NCI-H524 treated with DMSO at 0.1 percent for 48 hours (cell line): Measurements from ENCODE around the gene PNN.
"Not testable (repeated sequence)": the region's sequence is repeated elsewhere in the genome, so short reads cannot be mapped to it uniquely, and the experiment has no call there.

ENCODE experiments used
- DNase-seq: peaks from one replicate; lab custom pipeline; 2025; lab: John Stamatoyannopoulos, UW

Gene PNN

DNA sequence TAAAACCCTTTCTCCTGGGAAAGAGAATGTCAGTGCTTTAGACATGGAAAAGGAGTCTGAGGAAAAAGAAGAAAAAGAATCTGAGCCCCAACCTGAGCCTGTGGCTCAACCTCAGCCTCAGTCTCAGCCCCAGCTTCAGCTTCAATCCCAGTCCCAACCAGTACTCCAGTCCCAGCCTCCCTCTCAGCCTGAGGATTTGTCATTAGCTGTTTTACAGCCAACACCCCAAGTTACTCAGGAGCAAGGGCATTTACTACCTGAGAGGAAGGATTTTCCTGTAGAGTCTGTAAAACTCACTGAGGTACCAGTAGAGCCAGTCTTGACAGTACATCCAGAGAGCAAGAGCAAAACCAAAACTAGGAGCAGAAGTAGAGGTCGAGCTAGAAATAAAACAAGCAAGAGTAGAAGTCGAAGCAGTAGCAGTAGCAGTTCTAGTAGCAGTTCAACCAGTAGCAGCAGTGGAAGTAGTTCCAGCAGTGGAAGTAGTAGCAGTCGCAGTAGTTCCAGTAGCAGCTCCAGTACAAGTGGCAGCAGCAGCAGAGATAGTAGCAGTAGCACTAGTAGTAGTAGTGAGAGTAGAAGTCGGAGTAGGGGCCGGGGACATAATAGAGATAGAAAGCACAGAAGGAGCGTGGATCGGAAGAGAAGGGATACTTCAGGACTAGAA, 6.1 kb downstream of the PNN start:
- DNase-seq, result no peak

DNA sequence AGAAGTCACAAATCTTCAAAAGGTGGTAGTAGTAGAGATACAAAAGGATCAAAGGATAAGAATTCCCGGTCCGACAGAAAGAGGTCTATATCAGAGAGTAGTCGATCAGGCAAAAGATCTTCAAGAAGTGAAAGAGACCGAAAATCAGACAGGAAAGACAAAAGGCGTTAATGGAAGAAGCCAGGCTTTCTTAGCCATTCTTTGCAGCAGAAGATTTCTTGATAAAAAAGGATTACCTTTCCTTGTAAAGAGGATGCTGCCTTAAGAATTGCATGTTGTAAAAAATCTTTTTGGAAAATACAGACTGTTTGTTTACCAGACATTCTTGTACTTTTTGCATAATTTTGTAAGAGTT, 6.6 kb downstream of the PNN start:
- no peak for DNase-seq

DNA sequence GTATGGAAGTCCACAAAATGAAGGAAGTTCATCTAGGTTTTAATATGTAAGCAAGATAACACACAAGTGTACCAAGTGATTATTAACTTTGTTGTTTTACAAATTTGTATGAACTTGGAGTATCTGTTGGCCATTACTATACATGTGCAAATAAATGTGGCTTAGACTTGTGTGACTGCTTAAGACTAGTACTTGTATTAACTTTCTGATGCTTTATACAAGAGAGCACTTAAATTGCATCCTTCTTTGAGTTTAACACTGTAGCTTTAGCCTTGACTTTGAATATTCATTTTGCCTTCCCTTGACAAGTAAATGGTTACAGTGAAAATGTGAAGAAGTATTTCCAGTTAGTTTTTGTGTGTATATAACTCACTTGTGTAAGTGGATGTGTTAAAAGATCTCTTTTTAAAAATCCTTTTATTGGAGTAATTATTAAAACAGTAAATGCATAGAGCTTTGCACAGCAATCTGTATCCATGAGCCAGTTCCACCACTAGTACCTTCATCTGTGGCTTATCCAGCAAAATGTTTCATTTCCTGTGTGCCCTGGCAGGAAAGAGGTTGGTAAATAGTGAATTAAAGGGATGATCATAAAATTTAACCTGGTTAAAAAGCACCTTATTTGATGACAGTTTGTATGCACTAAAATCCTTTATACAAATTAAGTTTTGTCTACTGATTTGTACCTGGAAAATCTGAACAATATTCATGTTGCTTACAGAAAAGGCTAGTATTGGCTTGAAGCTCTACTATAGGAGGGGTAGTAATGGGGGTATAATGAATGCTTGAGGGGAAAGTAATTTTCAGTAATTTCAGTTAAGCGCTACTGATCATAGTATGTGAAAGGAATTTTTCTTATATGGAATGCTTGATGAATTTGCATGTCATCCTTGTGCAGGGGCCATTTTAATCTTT, 8.0 kb downstream of the PNN start:
- no peak for DNase-seq

DNA sequence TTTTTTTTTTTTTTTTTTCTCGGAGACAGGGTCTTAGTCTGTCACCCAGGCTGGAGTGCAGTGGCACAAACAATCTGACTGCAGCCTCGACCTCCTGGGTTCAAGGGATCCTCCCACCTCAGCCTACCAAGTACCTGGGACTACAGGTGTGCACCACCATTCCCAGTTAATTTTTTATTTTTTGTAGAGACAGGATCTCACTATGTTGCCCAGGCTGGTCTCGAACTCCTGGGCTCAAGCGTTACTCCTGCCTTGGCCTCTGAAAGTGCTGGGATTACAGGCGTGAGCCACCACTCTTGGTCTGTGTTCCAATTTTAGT, 8.6 kb downstream of the PNN start:
- DNase-seq, result not testable (repeated sequence)

DNA sequence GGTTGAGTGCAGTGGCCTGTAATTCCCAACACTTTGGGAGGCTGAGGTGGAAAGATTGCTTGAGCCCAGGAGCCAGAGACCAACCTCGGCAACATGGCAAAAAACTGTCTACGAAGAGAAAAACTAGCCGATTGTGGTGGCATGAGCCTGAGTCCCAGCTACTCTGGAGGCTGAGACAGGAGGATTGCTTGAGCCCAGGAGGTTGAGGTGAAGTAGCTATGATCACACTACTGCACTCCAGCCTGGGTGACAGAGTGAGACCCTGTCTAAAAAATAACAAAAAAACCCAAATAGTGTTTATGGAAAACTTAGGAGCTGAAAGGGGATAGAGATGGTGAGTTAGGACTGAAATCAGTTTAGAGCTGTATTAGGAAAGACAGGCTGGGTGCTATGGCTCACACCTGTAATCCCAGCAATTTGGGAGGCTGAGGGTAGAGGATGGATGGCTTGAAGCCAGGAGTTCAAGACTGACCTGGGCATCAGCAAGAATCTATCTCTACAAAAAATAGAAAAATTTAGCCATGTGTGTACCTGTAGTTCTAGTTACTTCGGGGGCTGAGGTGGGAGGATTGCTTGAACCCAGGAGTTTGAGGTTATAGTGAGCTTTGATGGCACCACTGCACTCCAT, 9.7 kb downstream of the PNN start:
- DNase-seq, result no peak

DNA sequence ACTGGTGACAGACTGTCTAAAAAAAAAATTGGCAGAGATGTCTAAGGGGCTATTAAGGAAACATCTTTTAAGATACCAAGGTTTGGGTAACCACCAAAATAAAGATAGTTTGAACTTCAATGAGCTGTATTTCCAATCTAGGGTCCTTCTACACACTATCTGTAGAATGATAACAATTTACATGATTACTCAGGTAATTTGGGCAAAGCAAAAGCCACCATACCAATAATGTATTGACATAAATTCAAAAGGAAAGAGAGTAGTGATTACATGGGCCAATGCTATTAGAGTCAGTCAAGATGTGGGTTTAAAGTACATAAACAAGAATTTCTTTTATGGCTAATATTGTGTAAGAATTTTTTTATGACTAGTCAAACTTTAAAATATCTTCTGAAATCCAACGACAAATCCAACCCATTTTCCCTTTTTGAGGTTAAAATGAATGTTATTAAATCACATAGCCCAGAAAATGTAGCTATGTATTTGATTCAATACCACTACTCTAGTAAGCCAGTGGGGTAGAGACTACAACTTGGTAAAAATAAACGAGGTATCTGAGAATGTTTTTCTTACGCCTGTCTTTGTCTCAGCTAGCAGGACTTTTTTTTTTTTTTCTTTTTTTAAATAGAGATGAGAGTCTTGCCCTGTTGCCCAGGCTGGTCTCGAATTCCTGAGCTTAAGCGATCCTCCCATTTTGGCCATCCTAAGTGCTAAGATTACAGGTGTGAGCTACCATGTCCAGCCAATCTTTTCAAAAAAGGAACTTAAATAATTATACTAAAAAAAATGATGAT, 10.4 kb downstream of the PNN start:
- no peak for DNase-seq

DNA sequence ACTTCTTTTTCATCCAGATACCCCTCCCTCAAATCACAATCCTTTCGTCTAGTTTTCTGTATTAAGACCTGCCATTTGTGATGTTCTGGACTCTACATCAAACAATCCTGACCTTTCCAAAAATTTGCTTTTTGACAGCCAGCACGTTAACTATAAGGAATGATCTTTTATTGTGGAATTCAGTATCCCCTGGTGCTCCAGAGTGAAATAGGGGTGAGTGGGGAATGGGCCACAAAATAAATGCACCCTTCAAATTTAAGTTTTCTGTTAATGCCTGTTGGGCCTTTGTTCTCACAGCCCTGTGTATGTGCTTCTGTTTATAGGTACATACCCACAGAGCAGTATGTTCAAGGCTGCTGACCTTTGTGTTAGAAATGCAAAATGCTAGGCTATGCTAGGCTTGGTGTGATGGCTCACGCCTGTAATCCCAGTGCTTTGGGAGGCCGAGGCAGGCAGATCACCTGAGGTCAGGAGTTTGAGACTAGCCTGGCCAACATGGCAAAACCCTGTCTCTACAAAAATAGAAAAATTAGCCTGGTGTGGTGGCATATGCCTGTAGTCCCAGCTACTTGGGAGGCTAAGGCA, 12.0 kb downstream of the PNN start:
- DNase-seq, result no peak

DNA sequence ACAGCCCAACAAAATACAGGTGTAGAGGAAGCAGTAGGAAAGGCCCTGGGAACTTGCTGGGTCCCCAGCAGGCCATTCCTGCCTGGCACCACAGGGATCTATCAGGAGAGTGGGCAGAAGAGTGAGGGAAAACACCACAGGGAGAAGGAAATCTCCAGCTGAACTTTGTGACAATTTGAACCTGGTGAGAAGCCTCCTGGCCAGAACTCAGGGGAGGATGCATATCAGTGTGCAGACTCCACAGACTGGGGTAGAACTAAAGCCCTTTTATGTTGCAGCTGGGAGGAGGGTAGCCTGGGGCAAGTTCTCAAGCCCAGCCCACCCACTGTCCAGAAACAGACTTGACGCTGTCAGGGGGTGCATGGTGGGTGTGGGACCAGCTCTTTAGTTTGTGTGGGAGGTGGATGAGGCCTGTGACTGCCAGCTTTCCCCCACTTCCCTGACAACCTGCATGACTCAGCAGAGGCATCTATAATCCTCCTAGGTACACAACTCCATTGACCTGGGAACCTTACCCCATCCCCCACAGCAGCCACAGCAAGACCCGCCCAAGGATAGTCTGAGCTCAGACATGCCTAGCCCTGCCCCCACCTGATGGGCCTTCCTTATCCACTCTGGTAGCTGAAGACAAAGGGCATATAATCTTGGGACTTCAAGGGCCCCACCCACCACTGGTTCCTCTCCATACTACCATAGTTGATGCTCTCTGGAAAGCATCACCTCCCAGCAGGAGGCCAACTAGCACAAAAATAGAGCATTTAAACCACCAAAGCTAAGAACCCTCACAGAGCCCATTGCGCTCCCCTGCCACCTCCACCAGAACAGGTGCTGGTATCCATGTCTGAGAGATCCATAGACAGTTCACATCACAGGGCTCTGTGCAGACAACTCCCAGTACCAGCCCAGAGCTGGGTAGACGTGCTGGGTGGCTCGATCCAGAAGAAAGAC, 28.9 kb downstream of the PNN start:
- no peak for DNase-seq

DNA sequence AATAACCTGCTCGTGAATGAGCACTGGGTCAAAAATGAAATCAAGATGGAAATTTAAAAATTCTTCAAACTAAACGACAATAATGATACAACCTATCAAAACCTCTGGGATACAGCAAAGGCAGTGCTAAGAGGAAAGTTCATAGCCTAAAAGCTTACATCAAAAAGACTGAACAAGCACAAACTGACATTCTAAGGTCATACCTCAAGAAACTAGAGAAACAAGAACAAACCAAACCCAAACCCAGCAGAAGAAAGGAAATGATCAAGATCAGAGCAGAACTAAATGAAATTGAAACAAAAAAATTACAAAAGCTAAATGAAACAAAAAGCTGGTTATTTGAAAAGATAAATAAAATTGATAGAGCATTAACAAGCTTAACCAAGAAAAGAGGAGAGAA, 32.4 kb downstream of the PNN start:
- not testable (repeated sequence) for DNase-seq

DNA sequence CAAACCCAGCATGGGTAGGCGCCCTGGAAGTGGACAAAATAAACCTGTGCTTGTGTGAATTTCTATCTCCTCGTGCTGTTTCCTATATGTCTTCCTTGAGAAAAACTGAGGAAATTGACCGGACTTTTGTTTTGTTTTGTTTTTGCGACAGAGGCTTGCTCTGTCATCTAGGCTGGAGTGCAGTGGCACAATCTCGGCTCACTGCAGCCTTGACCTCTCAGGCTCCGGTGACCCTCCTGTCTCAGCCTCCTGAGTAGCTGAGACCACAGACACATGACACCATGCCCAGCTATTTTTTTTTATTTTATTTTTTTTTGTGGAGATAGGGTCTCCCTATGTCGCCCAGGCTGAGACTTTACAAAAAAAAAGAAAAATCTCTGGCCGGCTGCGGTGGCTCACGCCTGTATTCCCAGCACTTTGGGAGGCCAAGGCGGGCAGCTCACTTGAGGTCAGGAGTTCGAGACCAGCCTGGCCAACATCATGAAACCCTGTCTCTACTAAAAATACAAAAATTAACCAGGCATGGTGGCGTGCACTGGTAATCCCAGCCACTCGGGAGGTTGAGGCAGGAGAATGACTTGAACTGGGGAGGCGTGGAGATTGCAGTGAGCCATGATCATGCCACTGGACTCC, 36.2 kb downstream of the PNN start:
- no peak for DNase-seq

DNA sequence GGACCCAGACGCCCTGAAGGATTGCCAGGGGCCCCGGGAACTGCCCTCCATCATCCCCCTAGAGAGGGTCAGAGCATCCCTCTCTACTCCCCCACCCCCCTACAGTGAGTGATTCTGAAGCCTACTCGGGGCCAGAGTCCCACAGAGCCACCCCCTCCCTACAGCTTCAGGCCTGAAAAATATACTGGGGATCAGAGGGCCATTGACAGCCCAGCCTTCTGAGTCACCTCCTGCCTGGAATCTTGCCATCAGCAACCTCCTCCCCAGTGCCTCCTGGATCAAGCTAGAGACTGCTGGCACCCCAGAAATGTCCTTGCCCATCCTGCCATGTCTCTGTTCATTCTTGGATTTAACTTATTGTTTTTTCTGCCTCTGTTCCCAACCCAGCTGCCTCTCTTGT, 37.0 kb downstream of the PNN start:
- no peak for DNase-seq

DNA sequence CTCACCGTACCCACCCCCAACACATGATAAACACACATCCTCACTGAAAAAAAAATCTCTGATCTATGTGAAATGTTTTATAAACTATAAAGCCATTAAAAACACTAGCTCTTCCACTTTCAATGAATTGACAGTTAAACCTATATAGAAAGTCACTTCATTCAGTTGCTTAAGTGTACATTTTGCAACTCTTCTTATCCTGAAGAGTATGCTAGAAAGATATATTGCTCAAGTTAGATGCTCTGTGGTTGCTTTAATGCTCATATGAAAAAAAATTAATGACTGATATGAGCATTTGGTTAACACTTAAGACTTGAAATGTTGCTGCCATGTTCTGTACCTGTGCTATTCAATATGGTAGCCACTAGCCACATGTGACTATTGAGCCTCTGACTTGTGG, 37.6 kb downstream of the PNN start:
- DNase-seq, result no peak

DNA sequence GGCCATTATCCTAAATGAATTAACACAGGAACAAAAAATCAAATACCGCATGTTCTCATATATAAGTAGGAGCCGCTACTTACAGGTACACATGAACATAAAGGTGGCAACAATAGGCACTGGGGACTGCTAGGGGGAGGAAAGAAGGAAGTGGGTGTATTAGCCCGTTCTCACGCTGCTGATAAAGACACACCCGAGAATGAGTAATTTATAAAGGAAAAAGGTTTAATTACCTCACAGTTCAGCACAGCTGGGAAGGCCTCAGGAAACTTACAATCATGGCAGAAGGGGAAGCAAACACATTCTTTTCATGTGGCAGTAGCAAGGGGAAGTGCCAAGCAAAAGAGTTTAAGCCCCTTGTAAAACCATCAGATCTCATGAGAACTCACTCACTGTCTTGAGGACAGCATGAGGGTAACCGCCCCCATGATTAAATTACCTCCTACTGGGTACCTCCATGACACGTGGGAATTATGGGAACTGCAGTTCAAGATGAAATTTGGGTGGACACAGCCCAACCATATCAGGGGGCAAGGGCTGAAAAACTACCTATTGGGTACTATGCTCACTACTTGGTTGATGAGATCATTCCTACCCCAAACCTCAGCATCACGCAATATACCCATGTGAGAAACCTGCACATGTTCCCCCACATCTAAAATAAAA, 42.3 kb downstream of the PNN start:
- DNase-seq, result no peak

DNA sequence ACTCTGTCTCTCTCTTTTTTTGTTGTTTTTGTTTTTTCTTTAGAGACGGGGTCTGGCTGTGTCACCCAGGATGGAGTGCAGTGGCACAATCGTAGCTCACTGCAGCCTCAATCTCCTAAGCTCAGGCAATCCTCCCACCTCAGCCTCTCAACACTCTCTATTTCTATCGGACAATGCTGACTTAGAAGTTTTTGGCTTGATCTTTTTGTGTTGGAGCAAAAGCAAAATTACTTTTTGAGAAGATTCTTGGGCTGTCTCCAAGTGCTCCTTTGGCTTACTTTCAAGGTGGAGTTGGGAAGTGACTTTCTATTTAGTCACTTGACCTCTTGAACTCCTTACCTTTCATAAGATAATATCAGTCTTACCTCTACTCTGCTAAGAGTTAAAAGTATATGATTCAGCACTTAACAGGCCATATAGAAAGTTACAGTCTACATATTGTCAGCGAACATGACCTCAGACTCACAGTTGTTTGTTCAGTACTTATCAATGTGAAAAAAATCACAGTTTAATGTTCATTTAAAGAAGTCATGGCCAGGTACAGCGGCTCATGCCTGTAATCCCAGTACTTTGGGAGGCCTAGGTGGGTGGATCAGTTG, 43.2 kb downstream of the PNN start:
- DNase-seq, result no peak

DNA sequence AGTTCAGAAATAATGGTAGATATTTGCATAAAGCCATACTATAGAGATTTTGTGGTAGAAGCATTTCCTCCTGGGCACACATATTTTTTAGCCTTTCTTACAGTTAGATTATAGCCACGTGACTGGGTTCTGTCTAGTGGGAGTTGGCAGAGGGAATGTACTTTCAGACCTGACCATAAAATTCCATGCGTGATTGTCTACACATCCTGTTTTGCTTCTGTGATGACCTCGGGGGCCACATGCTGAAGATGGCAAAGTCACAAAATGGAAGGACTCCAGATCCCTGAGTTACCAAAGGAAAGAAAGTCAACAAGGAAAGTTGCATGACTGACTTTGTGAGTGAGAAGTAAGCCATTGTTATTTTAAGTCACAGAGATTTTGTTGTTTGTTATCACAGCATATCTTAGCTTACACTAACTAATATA, 44.0 kb downstream of the PNN start:
- no peak for DNase-seq

DNA sequence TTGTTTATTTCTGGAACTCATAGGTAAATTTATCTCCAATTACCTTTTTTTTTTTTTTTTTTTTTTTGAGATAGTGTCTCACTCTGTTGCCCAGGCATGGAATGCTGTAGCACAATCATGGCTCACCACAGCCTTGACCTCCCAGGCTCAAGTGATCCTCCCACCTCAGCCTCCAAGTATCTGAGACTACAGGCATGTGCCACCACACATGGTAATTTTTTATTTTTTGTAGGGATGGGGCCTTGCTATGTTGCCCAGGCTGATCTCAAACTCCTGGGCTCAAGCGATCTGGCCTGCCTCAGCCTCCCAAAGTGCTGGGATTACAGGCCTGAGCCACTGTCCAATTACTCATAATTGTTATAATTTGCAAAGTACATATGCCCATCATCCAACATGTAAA, 45.4 kb downstream of the PNN start:
- DNase-seq, result not testable (repeated sequence)

DNA sequence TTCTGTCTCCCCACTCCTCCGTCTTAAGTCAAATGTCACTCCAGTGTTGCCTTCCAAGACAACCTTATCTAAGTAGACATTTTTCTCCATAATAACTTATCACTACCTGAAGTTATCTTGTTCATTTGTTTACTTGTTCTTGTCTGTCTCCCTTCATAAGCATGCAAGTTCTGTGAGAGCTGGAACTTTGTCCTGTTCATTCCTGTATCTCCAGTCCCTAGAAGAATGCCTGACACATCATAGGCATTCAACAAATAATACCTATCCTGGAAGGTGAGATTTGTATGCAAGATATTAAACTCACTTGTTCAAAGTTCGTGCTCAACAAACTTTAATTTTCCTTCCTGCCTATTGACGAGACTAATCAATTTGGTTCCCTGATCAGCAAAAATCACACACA, 53.0 kb downstream of the PNN start:
- DNase-seq, result no peak

DNA sequence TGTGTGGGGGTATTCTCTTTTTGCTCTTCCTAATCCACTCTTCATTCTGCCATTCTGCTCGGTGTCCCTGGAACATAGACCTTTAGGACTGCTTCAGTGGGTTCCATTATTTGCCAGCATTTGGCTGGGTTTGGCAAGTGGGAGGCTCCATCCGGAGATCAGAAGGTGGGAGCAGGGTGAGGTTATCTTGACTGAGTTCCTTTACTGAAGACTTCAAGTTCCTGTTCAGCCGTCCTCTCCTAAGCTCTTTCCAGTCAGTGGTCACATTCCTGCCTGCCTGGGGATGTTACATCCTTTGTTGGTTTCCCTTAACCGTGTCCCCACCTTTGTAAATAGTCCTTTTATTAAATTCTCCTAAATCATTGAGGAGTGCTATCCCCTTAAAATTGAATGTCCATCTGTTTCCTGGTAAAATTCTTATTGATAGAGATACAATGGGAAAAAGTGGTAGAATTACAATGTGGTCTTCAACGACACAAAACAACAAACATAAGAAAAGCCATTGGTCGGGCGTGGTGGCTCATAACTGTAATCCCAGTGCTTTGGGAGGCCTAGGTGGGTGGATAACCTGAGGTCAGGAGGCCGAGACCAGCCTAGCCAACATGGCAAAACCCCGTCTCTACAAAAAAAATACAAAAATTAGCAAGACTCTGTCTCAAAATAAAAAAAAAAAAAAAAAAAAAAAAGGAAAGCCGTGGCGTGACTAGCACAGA, 53.6 kb downstream of the PNN start:
- DNase-seq, result no peak

DNA sequence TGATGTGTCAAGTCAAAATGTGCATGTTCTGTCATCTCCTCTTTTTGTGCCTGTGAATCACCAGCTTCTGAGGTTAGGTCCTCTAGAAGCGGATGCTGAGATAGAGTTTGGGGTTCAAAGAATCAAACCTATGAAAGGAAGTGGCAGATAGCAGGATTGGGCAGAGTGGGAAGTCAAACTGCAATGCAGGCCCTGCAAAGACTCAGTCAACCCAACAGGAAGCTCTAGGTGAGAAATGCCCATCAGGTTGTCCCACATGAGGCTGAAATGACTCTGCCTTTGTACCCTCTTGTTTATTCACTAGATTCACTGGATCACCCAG, 54.1 kb downstream of the PNN start:
- DNase-seq, result no peak
